GM20000 (cell line): Measurements from ENCODE around the gene CCDC78.

Experiments
- DNase-seq: peaks from one replicate; pipeline ENCODE4 v3.0.0; 2012; ENCODE audit warnings: low spot score
- CTCF ChIP-seq: IDR thresholded peaks from 2 replicates; pipeline ENCODE4 v1.5.1; 2012; ENCODE audit warnings: mild to moderate bottlenecking, control low read depth; ENCODE audit errors: extremely low read depth, missing control alignments

CCDC78 gene

GRCh38 chr16:689175-689897 lies 36.9 kb downstream of the CCDC78 start:
- TF ChIP-seq CTCF: no peak
- DNase-seq: no peak

GRCh38 chr16:687499-687898 lies 38.7 kb downstream of the CCDC78 start:
- no peak for TF ChIP-seq CTCF
- no peak for DNase-seq

DNA sequence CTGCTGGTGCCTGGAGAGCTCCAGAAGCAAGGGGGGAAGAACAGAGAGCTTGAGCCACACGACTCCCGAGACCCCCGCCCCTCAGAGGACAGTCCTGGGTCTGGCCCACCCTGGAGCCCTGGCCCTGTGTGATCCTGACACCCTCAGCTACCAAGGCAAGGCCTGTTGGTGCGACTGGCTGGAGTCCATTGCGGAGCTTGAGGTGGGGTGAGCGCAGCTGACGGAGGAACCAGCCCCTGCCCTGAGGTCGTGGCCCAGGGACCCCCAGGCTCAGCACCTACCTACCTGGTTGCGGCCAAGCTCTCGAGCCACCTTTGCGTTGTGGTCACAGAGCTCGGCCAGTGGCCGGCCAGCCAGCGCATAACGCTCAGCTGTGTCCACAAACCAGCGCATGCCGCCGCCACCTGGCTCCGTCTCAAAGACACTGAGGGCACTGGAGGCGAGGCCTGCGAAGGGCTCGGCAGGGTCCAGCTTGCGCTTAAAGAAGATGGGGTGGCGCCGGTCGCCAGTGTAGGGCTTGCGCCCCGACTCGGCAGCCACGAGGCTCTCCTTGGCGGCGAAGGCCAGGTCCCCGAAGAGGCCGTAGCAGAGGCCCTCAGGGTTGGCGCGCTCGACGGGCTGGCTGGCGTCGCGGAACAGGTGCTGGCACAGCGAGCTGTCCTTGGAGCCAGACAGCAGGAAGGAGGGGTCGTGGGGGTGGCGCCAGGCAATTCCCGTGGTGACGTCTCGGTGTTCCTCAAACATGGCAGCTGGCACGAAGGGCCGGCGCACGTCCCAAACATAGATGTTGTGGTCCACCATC lies 39.6 kb downstream of the CCDC78 start:
- no peak for DNase-seq
- no peak for TF ChIP-seq CTCF

DNA sequence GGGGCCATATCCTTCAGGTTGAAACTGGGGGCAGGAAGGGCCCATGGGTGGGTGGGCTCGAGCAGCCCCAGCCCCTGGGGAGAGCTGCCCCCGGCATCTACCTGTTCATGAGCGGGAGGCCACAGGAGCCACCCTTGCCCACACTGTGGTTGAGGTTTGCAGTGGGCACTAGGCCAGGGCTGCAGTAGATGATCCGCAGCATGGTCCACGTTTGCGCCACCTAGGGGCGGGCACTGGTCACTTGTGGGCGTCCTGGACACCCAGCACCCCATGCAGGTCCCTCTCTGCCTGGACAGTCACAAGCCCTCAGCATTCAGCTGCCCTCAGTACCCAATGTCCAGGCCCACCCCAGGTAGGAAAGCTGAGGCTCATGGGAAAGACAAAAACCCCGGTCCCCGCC lies 40.3 kb downstream of the CCDC78 start:
- peak; percentile 29 for DNase-seq
- no peak for TF ChIP-seq CTCF

DNA sequence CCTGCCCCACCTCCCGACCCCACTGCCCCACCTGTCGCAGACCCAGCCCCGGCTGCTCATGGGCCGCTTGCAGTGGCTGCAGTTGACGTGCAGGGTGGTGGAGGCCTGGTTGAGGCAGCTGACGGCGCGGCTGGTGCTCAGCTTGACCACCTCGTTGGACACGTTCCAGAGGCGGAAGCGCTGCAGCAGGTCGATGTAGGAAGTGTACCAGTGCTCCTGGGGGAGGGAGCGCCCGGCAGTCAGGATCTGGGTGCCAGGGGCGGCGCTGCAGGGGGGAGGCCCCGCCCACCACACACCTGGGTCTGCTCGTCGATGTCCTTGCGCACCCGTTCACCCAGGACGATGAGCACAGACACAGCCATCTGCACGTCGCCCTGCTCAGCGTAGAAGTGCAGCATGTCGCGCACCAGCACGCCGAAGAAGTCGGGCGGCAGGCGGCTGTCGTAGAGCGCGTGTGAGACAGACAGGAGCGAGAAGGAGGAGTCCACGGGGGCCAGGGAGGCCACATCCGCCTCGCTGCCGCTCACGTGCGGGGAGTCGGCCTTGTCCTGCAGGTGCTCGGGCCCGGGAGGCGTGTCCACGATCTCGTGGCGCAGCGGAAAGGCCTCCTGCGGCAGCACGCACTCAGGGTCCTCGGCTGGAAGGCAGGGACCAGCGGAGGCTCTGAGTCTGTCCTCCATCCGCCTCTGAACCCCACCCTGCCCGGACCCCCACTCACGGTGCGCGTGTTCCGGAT lies 41.1 kb downstream of the CCDC78 start:
- TF ChIP-seq CTCF: no peak

GRCh38 chr16:684071-684794 lies 42.0 kb downstream of the CCDC78 start, which contains the start of gene JMJD8:
Gene JMJD8 (minus strand): TSS chr16:684334. CDS start chr16:684319, 15 bp downstream.
- peak; percentile 99 for DNase-seq
- TF ChIP-seq CTCF: no peak

More for the DNA sequence above, 41.1 kb downstream of the CCDC78 start:
- no peak for DNase-seq
